NCI-H187 (cell line): ENCODE results near the gene MACROD2.

Experiments used
- DNase-seq, 2 experiments: peaks; one replicate each; lab custom pipeline; 2025; lab: John Stamatoyannopoulos, UW

The MACROD2 gene

DNA sequence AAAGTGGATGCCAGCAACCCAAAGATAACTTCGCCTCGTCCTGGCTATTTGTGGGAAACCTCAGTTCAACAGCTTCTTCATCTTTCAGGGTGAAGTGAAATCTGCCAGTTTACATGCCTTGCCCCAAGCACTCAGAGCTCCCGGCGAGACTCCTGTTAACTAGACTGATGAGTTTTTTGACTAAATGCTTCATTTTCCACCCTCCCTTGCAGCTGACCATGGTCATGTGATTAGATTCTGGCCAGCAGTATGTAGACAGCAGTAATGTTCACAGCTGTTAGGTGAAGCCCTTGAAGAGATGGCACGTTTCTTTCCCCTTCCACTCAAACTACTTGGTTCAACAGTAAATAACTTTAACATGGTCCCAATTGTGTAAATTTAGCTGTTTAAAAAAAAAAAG lies 1060.9 kb downstream of the MACROD2 start:
- DNase-seq: no peak

DNA sequence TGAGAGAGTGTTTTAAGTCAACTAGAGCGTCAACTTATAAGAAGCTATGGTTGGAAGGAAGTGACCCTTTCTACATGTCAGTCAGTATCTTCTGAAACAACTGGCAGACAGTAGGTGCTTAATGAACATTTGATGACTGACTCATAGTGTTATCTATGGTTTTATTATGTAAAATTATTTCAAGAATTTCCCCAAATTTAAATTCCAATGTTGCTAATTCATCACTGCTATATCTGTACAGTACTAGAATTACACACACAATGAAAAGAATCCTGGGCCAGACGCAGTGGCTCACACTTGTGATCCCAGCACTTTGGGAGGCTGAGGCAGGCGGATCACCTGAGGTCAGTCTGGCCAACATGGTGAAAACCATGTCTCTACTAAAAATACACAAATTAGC lies 1063.5 kb downstream of the MACROD2 start:
- DNase-seq: no peak

- DNase-seq: no peak
Measured at GRCh38 chr20:15059438-15059837, 1064.1 kb downstream of the MACROD2 start.

DNA sequence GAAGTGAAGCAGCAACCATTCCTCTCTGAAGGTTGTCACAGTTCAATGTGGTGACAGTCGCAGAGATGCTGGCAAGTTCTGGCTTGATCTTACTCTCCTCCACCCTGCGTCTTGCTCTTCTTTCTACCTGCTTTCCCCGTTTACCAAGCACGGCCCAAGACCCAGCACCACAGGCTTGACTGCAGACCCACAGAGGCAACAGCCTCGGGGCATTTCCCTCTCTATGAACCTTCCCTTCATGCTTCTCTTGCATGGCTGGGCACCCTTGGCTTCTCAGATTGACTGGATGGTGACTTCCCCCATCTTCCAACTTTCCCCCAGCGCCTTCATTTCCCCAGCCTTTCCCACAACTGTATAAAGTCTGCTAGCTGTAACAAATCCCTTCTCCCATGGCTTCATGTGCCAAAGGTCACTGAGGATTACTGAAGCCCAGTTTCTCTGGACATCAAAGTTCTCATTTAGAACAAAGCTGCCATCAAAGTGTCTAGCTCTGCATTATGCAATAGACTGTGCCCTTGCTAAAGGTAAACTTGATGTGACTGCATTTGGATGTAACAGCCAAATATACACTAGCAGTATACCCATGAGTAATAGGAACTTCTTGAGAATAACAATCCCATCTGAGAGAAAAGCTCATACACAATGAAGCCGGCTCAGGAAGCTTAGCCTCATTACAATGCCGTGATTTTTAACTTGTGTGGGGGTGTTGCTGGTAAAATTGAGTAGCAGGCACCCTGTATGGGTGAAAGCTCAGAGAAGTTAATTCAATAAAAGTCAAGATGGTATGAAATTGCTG lies 1065.1 kb downstream of the MACROD2 start:
- no peak for DNase-seq

DNA sequence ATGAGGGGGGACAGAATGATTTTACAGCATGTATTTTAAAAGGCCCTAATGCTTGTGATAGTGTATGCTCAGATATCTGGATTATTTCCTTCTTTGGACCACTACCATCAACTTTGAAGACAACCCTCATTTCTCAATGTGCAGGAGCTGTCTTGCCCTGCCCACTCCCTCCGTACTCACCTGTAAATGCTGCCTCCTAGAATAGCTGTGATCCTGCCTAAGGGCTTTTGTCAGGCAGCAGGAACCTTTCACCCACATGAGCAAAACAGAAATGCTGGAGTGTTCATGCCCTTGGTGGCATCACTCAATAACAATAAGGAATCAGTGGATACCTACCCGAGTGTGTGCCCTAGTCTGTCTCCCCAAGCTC lies 1065.7 kb downstream of the MACROD2 start:
- no peak for DNase-seq

GRCh38 chr20:15061955-15062354 lies 1066.6 kb downstream of the MACROD2 start:
- DNase-seq: no peak

DNA sequence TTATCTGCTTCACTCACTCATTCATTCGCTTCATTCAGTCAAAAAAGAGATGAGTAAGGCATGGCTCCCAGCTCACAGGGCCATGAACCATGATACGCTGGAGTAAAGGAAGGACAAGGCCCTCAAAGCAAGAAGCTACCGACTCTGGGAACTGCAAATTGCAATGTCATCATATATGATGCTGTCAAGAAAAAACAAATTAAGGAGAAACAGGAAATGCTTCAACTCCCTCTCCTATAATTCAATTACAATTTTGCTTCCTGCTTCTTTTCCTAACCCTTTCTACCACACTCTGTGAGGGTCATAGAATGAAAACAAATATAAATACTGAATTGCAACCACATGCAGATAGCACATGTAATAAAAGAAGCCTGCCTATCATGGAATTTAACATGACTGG lies 1067.8 kb downstream of the MACROD2 start:
- DNase-seq: no peak

DNA sequence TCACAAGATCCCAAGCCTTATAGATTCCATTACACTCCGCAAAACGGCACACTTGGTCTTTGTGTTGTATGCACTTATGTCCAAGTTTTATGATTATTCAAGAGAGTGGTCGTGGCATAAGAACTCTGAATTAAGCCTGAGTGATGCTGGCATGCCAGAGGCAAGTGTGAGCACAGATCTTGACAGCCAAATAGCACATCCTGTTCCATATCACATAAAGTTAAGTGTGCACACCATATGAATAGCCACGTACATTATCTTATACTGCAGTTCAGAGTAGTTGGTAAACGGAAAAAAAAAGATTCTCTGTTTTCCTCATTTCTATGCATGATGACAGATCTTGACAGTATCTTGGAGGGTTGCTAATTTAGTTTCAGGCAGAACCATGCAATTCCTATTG lies 1069.4 kb downstream of the MACROD2 start:
- no peak for DNase-seq

- no peak for DNase-seq
Measured at GRCh38 chr20:15065794-15066193, 1070.5 kb downstream of the MACROD2 start.

- DNase-seq: no peak
Measured at GRCh38 chr20:15068486-15068885, 1073.2 kb downstream of the MACROD2 start.

DNA sequence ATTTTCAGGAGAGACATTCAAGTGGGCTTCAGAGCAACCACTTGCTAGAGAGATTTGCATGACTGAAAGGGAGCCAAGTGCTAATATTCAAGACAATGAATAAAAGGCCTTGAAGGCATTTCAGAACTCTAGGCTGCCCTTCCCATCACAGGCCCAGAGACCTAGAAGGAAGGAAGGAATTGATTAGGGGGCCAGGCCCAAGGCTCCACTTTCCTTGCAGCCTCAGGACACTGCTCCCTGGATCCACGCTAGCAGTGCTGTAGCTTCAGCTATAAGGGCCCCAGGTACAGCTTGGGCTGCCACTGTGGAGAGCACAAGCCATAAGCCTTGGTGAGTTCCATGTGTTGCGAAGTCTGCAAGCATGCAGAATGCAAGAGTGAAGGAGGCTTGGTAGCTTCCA lies 1074.0 kb downstream of the MACROD2 start:
- DNase-seq: no peak

GRCh38 chr20:15071085-15071808 lies 1075.9 kb downstream of the MACROD2 start:
- no peak for DNase-seq

DNA sequence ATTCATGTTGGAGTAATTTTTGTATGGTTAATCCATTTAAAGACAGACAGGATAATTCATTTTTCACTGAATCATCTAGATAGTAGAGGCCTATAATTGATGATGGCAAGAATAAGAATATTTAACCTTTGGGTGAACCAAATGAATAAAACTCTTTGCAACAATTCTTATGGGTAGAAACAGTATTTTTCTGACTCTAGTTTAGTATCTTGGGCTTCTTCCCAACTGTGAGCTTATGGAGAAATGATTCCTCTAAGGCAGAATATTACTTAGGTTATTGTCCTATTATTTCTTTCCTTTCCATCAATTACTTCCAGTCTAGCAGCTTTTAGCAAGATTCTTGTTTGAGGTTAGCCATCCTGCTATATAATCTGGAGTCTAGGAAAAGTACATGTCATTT lies 1077.0 kb downstream of the MACROD2 start:
- no peak for DNase-seq

DNA sequence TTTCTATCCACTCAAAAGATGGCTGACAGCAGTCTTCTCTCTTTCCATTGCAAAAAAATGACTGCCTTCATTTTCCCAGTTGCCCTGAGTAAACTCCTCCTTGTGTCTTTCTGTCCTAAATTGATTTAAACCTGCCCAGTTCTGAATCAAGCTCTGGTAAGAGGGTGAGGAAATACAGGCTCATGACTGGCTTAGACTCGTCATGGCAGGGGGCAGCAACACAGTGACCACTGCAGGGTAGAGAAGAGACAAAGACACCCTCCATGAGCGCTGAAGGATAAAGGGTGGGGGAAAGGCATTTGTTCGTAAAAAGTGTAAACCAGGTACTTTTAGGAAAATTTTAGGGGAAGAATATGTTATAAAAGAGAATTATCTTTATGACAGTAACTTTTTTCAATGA lies 1080.3 kb downstream of the MACROD2 start:
- DNase-seq: no peak

GRCh38 chr20:15076785-15077184 lies 1081.5 kb downstream of the MACROD2 start:
- DNase-seq: no peak

DNA sequence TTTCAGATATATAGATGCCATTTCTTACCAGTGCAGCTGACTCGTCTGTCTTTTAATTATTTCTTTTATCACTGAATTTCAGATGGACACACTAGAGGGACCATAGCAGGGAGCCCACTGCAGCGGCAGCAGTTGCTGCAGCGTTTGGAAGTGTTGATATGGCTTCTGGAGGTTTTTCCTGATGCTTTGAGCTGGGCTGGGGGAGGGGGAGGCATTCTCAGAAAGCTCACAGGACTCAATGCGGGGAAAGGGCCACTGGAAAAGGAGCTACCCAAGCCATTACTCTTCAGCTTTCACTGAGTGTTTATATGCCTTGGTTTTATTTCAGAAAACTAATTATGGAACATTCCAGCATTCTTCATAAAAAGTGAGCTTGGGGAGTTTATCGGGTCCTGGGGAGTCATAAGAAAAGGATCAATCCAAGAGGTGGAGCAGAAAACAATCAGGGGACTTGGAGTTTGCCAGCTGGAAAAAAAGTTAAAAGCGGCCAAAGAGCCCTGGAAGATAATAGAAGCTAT lies 1082.5 kb downstream of the MACROD2 start:
- DNase-seq: no peak

DNA sequence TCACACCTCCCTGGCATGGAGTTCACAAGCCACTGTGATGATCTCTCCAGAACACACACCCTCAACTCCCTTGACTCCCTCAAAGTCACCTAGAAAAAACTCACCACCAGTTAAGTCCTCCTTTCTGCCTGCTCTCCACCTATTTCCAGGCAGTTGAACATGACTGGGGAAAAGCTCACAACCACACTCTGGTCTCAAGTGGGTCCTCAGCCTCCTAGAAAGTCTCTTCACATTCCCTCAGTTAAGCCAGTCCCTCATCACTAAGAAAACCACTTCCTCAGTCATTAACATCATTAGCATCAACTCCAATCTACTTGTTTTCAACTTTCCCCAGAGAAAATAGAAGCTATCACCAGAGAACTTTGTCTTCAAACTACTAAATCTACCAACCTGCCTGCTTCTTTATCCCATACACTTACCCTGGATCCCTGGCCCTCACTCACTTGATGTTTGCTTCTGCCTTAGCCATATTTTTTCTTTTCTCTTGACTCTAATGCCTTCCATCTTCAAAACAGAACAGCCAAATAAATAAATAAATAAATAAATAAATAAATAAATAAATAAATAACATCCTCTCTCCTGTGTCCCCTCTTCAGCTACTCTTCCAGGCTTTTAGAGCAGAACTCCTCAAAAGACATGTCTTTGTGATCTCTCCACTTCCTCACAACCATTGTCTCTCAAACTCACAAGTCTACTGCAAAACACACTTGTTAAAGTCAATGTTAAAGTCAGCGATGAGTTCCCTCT lies 1084.5 kb downstream of the MACROD2 start:
- no peak for DNase-seq

- DNase-seq: no peak
Measured at GRCh38 chr20:15081261-15081660, 1085.9 kb downstream of the MACROD2 start.

DNA sequence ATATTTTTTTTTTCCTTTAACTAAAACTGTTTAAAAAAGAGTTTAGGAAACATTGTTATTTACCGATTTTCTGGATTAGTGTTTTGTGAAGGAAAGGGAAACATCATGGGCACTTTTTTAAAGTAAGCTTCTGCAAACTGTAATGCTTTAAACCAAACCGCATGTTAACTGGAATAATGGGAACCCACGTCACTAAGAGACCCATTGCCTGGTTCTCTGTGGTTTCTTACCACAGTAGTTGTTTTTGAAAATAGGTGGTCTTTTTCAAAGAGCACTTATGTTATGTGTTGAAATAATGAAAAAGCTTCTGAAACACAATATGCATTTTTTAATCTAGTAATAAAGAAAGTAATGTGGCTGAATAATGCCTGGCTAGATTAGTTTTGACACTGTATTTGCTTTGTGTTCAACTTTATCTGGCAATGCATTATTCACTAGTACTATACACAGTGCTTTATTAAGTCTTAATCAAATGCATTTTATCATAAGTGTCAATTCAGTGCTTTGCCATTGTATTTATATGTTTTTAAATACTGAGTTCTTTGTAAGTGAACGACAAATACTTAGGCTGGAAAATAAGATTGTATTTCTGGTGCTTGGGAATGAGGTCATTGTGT lies 1096.2 kb downstream of the MACROD2 start:
- DNase-seq: no peak

- DNase-seq: no peak
Measured at GRCh38 chr20:15098351-15098750, 1103.0 kb downstream of the MACROD2 start.

DNA sequence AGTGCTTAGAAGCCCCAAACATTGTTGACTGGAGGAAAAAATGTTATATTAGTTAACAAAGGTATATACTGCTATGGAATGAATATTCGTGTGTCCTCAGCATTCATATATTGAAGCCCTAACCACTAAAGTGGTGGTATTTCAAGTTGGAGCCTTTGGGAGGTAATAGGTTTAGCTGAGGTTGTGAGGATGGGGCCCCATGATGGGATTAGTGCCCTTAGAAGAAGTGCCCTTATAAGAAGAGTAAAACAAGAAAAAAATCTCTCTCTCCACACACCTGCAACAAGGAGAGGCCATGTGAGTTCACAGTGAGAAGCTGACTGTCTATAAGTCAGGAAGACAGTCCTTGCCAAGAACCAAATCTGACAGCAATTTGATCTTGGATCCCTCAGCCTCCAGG lies 1103.8 kb downstream of the MACROD2 start:
- DNase-seq: no peak

DNA sequence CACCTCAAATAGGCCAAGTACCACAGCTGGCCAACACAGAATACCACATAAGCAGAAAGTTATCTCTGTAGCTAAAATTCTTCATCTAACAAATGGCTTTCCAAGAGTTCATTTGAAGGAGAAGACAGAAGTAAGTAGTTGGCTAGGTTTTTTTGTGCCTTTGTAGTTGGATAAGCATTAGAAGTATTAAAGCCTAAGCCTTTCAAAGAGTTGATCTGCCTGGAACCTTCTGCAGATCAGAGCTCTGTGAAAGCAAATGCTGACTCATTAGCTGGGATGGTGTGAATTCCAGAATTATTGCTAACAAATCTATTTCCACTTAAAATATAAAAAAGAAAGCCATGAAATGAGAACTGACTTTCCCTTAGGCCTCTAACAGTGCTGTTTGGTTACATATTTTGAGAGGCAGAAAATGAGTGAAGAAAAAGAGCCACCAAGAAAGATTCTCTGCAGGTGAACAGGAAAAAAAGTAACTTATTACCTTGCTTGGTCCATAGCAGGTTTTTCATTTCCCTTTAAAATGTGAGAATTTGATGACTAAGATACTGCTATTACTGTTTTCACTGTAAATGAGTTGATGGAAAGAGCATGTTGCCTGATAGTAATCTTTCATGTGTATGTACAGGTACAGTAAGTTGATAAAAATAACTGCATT lies 1105.3 kb downstream of the MACROD2 start:
- DNase-seq: no peak
